Measurements from ENCODE around the gene C1orf198.

The C1orf198 gene

DNA sequence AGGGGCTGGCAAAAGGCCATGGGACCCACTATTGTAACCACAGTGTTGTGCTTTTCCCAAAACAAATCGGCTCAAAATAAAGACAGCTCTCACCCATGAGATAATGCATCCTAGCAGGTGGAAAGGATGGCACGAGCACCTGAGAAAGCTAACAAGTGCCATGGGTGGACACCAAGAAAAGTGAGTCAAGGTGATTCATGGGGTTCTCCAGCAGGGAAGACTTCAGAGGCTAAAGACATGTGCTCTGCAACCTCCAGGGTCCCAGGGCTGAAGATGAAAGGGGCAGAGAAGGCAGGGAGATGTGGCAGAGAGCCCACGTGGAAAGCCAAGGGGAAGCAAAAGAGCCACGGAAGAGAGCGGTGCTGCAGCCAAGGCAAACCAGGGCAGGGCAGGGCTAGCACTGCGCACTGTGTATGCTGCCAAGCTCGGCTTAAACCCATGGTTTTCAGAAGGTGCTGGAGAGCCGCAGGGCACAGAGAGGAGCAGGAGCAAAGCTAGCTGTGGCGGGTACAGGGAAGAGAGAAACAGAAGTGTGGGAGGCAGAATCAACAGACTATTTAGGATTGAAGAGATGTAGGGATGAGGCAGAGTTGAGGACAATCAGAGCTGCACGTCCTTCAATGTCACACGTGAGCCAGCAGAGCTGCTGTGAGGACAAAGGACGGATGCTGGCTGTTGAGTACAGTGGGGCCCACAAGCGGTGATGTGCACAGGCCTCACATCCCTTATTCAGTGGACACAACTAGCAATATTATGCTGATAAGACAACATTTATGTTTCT lies 41.8 kb upstream of the C1orf198 start:
- no peak for DNase-seq (ENCODE audit: extremely low read depth, low read depth)
- H3K4me3 ChIP-seq (replicated peaks; ENCODE audit: low read depth, low read length): no peak overlapping the region
- TF ChIP-seq, protein P1, sequence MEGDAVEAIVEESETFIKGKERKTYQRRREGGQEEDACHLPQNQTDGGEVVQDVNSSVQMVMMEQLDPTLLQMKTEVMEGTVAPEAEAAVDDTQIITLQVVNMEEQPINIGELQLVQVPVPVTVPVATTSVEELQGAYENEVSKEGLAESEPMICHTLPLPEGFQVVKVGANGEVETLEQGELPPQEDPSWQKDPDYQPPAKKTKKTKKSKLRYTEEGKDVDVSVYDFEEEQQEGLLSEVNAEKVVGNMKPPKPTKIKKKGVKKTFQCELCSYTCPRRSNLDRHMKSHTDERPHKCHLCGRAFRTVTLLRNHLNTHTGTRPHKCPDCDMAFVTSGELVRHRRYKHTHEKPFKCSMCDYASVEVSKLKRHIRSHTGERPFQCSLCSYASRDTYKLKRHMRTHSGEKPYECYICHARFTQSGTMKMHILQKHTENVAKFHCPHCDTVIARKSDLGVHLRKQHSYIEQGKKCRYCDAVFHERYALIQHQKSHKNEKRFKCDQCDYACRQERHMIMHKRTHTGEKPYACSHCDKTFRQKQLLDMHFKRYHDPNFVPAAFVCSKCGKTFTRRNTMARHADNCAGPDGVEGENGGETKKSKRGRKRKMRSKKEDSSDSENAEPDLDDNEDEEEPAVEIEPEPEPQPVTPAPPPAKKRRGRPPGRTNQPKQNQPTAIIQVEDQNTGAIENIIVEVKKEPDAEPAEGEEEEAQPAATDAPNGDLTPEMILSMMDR (IDR thresholded peaks at IDR 0.05; ENCODE audit: low read depth, low read length, missing control alignments): no peak

DNA sequence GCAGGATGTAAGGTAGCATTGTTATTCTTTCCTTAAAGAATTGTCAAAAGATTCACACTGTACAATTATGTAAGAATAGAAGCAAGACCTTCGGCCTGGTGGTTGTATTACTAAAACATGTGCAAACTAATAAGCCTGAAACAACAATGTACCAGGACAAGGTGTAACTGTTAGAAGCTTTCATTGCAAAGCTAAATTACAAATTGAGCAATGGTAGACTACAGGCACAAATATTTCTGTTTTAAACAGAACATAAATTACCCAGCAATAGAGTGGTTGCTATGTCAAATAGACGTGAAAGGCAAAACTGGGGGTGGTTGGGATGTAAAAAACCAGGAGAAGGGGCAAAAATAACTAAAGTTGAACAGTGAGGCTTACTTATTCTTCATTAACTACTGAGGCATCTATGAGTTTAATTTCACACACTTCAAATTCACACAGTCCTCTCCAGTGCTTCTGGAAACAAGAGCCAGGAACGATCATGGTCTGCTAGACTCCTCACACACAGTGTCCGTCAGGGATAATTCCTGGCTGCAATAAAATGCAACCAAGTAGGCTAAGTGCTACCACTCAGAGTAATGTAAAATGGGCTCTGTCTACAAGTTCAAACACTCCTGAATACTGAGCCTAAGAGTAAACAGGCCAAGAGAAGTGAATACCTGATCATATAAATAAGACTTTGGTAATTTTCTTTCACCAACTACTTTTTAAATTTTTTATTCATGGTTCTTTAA lies 39.3 kb upstream of the C1orf198 start:
- no peak overlapping the region for H3K4me3 ChIP-seq (replicated peaks; ENCODE audit: low read depth, low read length)
- DNase-seq (ENCODE audit: extremely low read depth, low read depth): no peak
- TF ChIP-seq, protein P1 (IDR thresholded peaks at IDR 0.05; ENCODE audit: low read depth, low read length, missing control alignments): no peak

DNA sequence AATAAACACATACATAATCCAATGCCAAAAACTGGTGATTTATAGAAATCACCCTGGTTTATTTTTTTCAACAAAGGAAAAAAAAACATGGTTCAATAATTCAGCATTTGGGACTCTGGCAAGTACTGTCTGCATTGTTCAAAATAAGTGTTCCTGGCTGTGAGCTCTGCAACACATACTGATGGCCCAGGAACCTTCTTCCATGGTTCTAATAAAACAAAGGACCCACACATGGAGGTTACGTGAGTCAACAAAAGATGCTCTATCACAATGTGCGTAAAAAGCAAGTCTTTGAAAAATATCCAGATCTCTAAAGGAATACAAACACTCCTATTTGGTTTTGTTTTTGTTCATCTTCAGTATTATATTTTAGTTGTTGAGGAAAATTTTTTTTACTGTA lies 37.9 kb upstream of the C1orf198 start:
- no peak overlapping the region for H3K4me3 ChIP-seq (replicated peaks; ENCODE audit: low read depth, low read length)
- TF ChIP-seq, protein P1 (IDR thresholded peaks at IDR 0.05; ENCODE audit: low read depth, low read length, missing control alignments): no peak
- DNase-seq (ENCODE audit: extremely low read depth, low read depth): no peak

DNA sequence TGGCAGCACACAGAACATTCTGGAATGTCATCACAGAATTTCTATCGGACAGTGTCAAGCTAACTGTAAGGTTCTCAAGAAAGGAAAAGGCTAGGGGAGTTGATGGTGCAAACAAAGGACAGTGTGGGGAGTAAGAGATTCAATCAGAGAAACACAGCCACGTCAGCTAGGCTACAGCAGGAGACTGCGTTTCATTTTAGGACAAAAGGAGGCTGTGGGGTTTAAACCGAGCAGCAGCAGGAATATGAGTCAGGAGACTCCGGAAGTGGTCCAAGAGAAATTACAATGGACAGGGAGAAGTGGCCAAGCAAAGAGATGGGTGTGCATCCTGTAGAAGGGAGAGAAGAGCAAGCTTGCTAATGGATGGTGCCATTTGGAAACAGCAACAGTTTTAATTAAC lies 37.4 kb upstream of the C1orf198 start:
- H3K4me3 ChIP-seq (replicated peaks; ENCODE audit: low read depth, low read length): no peak overlapping the region
- DNase-seq (ENCODE audit: extremely low read depth, low read depth): no peak
- TF ChIP-seq, protein P1 (IDR thresholded peaks at IDR 0.05; ENCODE audit: low read depth, low read length, missing control alignments): no peak

DNA sequence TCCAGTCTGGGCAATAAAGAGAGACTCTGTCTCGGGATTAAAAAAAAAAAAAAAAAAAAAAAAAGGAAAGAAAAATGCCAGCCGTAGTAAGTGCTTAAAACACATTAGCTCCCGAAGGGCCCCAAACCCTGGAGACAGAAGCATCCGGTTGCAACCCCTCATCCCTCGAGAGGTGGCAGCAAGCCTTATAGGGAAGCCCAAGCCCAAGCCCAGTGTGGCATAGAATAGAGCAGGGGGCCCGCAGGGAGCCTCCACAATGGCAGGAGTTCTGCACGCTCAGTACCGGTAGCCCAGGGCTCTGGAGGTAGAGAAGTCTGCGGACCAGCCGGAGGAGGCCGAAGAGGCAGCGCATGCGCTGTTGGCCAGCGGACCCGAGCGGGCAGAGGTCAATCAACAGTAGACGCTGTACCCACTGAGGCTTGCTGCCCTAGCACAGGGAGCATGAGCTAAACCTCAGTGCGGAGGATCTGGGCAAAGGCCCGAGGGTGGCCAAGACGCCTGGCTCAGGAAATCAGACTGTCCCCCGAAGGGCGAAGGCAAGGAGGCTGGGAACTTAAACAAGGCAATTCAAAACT lies 34.1 kb upstream of the C1orf198 start:
- TF ChIP-seq, protein P1 (IDR thresholded peaks at IDR 0.05; ENCODE audit: low read depth, low read length, missing control alignments): no peak
- no peak for DNase-seq (ENCODE audit: extremely low read depth, low read depth)
- H3K4me3 ChIP-seq (replicated peaks; ENCODE audit: low read depth, low read length): no peak overlapping the region

DNA sequence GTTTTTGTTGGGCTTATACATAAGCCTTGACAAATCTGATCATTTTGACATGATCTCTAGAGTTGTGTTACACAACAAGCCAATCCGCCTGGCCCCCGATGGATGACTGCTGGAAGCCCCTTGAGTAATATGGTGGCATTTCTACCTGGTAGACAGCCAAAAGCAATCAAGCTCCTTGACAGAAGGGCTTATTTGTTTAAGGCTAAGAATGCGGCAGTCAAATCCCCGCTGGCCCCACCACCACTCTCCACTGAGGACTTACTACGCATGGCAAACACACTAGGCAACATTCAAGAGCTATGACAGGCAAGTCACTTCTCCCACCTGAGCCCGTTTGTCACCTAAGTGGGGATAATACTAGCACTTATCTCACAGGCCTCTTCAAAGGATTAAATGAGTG lies 33.4 kb upstream of the C1orf198 start:
- TF ChIP-seq, protein P1 (IDR thresholded peaks at IDR 0.05; ENCODE audit: low read depth, low read length, missing control alignments): no peak
- DNase-seq (ENCODE audit: extremely low read depth, low read depth): no peak

More for the DNA sequence above, 33.4 kb upstream of the C1orf198 start:
- no peak overlapping the region for H3K4me3 ChIP-seq (replicated peaks; ENCODE audit: low read depth, low read length)
